Lower leg skin (tissue), 3 donors: ENCODE results near the gene EXPH5.

Experiments used
- POLR2A ChIP-seq, 2 donors: fragments of 450-650 bp; IDR thresholded peaks; one replicate each; pipeline ENCODE4 v1.6.1; 2016 to 2017; ENCODE audit warnings: antibody characterized with exemption in 2 of 2, mild to moderate bottlenecking in 1 of 2, moderate library complexity in 1 of 2
- TF ChIP-seq, protein P1 (sequence below), 3 donors: fragments of 450-650 bp; IDR thresholded peaks; one replicate each; pipeline ENCODE4 v1.5.1; 2016; ENCODE audit warnings: antibody characterized with exemption in 3 of 3, mild to moderate bottlenecking in 3 of 3, moderate library complexity in 2 of 3

DNA sequence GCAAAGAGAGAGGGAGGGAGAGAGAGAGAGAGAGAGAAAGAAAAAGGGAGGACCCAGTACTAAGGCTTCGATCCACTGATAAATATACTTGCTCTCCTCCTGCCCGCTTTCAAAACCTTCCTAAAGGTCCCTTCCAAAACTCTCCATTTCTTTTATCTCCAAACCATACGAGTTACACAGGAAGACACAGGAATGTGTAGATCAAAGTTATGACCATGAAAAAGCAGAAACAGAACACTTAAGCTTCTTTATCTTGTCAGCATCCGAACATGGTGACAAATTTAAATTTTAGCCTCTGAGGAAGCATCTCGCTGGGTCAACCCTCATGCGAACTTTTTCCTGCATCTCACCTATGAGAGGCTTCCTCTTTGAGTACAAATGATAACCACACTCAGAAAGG lies 66.2 kb downstream of the EXPH5 start:
- TF ChIP-seq POLR2A (IDR thresholded peaks at IDR 0.05), result no peak
- TF ChIP-seq, protein P1, sequence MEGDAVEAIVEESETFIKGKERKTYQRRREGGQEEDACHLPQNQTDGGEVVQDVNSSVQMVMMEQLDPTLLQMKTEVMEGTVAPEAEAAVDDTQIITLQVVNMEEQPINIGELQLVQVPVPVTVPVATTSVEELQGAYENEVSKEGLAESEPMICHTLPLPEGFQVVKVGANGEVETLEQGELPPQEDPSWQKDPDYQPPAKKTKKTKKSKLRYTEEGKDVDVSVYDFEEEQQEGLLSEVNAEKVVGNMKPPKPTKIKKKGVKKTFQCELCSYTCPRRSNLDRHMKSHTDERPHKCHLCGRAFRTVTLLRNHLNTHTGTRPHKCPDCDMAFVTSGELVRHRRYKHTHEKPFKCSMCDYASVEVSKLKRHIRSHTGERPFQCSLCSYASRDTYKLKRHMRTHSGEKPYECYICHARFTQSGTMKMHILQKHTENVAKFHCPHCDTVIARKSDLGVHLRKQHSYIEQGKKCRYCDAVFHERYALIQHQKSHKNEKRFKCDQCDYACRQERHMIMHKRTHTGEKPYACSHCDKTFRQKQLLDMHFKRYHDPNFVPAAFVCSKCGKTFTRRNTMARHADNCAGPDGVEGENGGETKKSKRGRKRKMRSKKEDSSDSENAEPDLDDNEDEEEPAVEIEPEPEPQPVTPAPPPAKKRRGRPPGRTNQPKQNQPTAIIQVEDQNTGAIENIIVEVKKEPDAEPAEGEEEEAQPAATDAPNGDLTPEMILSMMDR (IDR thresholded peaks at IDR 0.05), result no peak
